Measurements from ENCODE around the gene MRPL10. TPM values are rescaled to one million over a fixed set of nuclear protein-coding genes. Genes with fewer than 3 reads are reported as not detected.

MRPL10 gene
- total RNA-seq, 1 experiment from 2014 or later, result 112 TPM

- Histone ChIP-seq H3K4me2 (ENCODE audit: low read length) (peak overlapping the region; percentile 90), H3K36me3 (ENCODE audit: control insufficient read depth in 1 of 2, insufficient read depth in 2 of 2, low read length in 2 of 2) (peaks cover 20 to 25% of the 10 kb centered on the region in 2 experiments), H3K27ac (ENCODE audit: low read depth, low read length) (peak overlapping the region; percentile 64), H4K20me1 (ENCODE audit: insufficient read depth) (no peaks in the 10 kb centered on the region), H3K9ac (ENCODE audit: low read length) (peak overlapping the region; percentile 82), H3K4me3 (replicated peaks in 1 of 2; ENCODE audit: low read depth in 1 of 2, low read length in 2 of 2) (peak overlapping the region; percentile 90 to 99), H3K9me2 (ENCODE audit: insufficient read depth) (no peaks in the 10 kb centered on the region), H3K27me3 (ENCODE audit: insufficient read depth, low read length) (no peaks in the 10 kb centered on the region), H3K79me2 (ENCODE audit: insufficient read depth, low read length) (peaks cover 34% of the 10 kb centered on the region), H3K9me3 (ENCODE audit: control insufficient read depth in 1 of 2, insufficient read depth in 1 of 2, low read depth in 1 of 2, low read length in 2 of 2) (no peaks in the 10 kb centered on the region), H2AFZ (ENCODE audit: low read depth, low read length, poor library complexity, severe bottlenecking) (no peak overlapping the region), H3K4me1 (ENCODE audit: control insufficient read depth in 1 of 2, insufficient read depth in 2 of 2, low read length in 2 of 2) (peaks cover 14 to 20% of the 10 kb centered on the region in 2 experiments; a peak in 3 of 4 replicates)
- BruUV-seq (replicated peaks), result no TSS peak
- RAD21 ChIA-PET (ENCODE audit: low non-redundant PET in 1 of 2, low total read pairs in 2 of 2, uncharacterized antibody in 2 of 2, unreplicated experiment in 2 of 2), result no interaction called here
- POLR2A ChIA-PET, result interaction anchor here (1.2 to 3.4 kb wide), 3 partner anchors 9 to 218 kb away, joined by 4 to 18 read pairs (median 11); partner anchors contain the start of genes NFE2L1, OSBPL7 and SCRN2
- ATAC-seq (no peak), DNase-seq (ENCODE audit: low read depth, low spot score) (no peak)
- no peak for TF ChIP-seq ZNF274 (IDR thresholded peaks at IDR 0.05; ENCODE audit: low read depth, low read length)
- no peak for TF ChIP-seq EZH2phosphoT487 (IDR thresholded peaks at IDR 0.05; ENCODE audit: borderline replicate concordance)
- no peak for TF ChIP-seq SRF (IDR thresholded peaks at IDR 0.05; ENCODE audit: low read depth)
- no peak for TF ChIP-seq ZBTB33 (IDR thresholded peaks at IDR 0.05; ENCODE audit: extremely low read depth, insufficient replicate concordance, low read length)
- no peak for TF ChIP-seq REST (IDR thresholded peaks at IDR 0.05; ENCODE audit: low read depth)
- TF ChIP-seq FOSL1 (IDR thresholded peaks at IDR 0.05; ENCODE audit: low read depth), result no peak
- no peak for TF ChIP-seq POLR2AphosphoS5 (IDR thresholded peaks at IDR 0.05; ENCODE audit: low read depth, low read length)
- TF ChIP-seq YY1 (IDR thresholded peaks at IDR 0.05; ENCODE audit: extremely low read depth, insufficient replicate concordance, low read depth, low read length), result no peak
- no peak for TF ChIP-seq ELF1 (IDR thresholded peaks at IDR 0.05; ENCODE audit: borderline replicate concordance, low read depth)
- no peak for TF ChIP-seq SIN3A (IDR thresholded peaks at IDR 0.05; ENCODE audit: low read depth)
- TF ChIP-seq ATF3 (IDR thresholded peaks at IDR 0.05), result no peak
- CTCF ChIA-PET, result interaction anchor here (1.4 to 2.4 kb wide), 5 partner anchors 8 to 60 kb away, joined by 5 to 25 read pairs (median 10); partner anchors contain the start of genes OSBPL7, SCRN2 and SP6
- intact Hi-C loops (cut with micrococcal nuclease), result loop anchor here (2.0 kb wide), 1 partner anchor 140 kb away; the partner anchor contains the start of gene CDK5RAP3
These were observed 842 bp downstream of the MRPL10 start for GRCh38 chr17:47830396-47831002.

Measured in HCT116 (cell line).